Measurements from ENCODE around the gene SCFD2.
"Not testable (repeated sequence)": the region's sequence is repeated elsewhere in the genome, so short reads cannot be mapped to it uniquely, and the experiment has no call there.

SCFD2 gene

GRCh38 chr4:53346392-53346791 lies 19.5 kb downstream of the SCFD2 start:
- not testable (repeated sequence) for DNase-seq (ENCODE audit: low read depth in 2 of 2)

GRCh38 chr4:53340145-53340544 lies 25.7 kb downstream of the SCFD2 start:
- not testable (repeated sequence) for DNase-seq (ENCODE audit: low read depth in 2 of 2)

GRCh38 chr4:53334916-53335315 lies 30.9 kb downstream of the SCFD2 start:
- DNase-seq (ENCODE audit: low read depth in 2 of 2), result not testable (repeated sequence)

GRCh38 chr4:53326535-53326934 lies 39.3 kb downstream of the SCFD2 start:
- no peak for DNase-seq (ENCODE audit: low read depth in 2 of 2)

GRCh38 chr4:53322696-53323095 lies 43.2 kb downstream of the SCFD2 start:
- DNase-seq (ENCODE audit: low read depth in 2 of 2), result no peak

- no peak for DNase-seq (ENCODE audit: low read depth in 2 of 2)
Observed at GRCh38 chr4:53321984-53322289, 43.9 kb downstream of the SCFD2 start.

GRCh38 chr4:53321151-53321983 lies 44.5 kb downstream of the SCFD2 start:
- DNase-seq (ENCODE audit: low read depth in 2 of 2), result no peak

- DNase-seq (ENCODE audit: low read depth in 2 of 2), result no peak
Observed at GRCh38 chr4:53315300-53315699, 50.6 kb downstream of the SCFD2 start.

- DNase-seq (ENCODE audit: low read depth in 2 of 2), result no peak
Observed at GRCh38 chr4:53314252-53314651, 51.6 kb downstream of the SCFD2 start.

GRCh38 chr4:53313510-53313909 lies 52.4 kb downstream of the SCFD2 start:
- DNase-seq (ENCODE audit: low read depth in 2 of 2), result no peak

- no peak for DNase-seq (ENCODE audit: low read depth in 2 of 2)
Observed at GRCh38 chr4:53309321-53310040, 56.4 kb downstream of the SCFD2 start.

- no peak for DNase-seq (ENCODE audit: low read depth in 2 of 2)
Observed at GRCh38 chr4:53307819-53308780, 57.8 kb downstream of the SCFD2 start.

- no peak for DNase-seq (ENCODE audit: low read depth in 2 of 2)
Observed at GRCh38 chr4:53307210-53307609, 58.7 kb downstream of the SCFD2 start.

GRCh38 chr4:53306729-53307128 lies 59.1 kb downstream of the SCFD2 start:
- no peak for DNase-seq (ENCODE audit: low read depth in 2 of 2)

- DNase-seq (ENCODE audit: low read depth in 2 of 2), result not testable (repeated sequence)
Observed at GRCh38 chr4:53292209-53292608, 73.7 kb downstream of the SCFD2 start.

- DNase-seq (ENCODE audit: low read depth in 2 of 2), result no peak
Observed at GRCh38 chr4:53281438-53281837, 84.4 kb downstream of the SCFD2 start.

- no peak for DNase-seq (ENCODE audit: low read depth in 2 of 2)
Observed at GRCh38 chr4:53280846-53281245, 85.0 kb downstream of the SCFD2 start.

- DNase-seq (ENCODE audit: low read depth in 2 of 2), result no peak
Observed at GRCh38 chr4:53274609-53275268, 91.1 kb downstream of the SCFD2 start.

GRCh38 chr4:53273726-53274125 lies 92.1 kb downstream of the SCFD2 start:
- DNase-seq (ENCODE audit: low read depth in 2 of 2), result no peak

- no peak for DNase-seq (ENCODE audit: low read depth in 2 of 2)
Observed at GRCh38 chr4:53267026-53267425, 98.8 kb downstream of the SCFD2 start.

GRCh38 chr4:53255986-53256385 lies 109.9 kb downstream of the SCFD2 start:
- DNase-seq (ENCODE audit: low read depth in 2 of 2), result not testable (repeated sequence)

- no peak for DNase-seq (ENCODE audit: low read depth in 2 of 2)
Observed at GRCh38 chr4:53240573-53240972, 125.3 kb downstream of the SCFD2 start.

Data from stimulated activated CD8-positive, alpha-beta memory T cell treated with anti-CD3 and anti-CD28 coated beads, Interleukin-7, amount 100 ng/mL, for 1 hour (primary cell).